ENCODE measurements around the gene ITGA1. TPM values are rescaled to one million over a fixed set of nuclear protein-coding genes. Genes with fewer than 3 reads are reported as not detected.
A peak's percentile ranks its signal among the peaks of the same experiment; 100 is the strongest.

ITGA1 gene
- total RNA-seq, 4 donors from 2014 or later, result 9.3 to 88.9 (median 17.6) TPM

DNA sequence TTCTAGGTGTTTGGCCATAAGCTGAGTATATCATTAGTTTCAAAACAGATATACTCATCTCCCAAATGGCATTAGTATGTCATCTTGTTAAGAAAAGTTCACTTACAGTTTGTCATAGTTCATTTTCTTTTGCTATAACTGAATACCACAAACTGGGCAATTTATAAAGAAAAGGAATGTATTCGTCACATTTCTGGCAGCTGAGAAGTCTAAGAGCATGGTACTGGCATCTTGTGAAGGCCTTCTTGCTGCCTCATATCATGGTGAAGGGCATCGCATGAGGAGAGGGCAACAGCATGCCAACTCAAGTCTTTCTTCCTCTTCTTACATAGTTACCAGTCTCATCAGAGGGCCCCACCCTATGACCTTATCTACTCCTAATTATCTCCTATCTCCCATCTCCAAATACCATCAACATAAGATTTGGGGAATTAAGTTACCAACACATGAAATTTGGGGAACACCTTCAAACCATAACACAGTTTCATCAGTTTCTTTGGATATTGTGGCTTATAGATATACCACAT lies 20.4 kb upstream of the ITGA1 start:
- H3K27ac ChIP-seq, result no peak overlapping the region
- no peaks in the 10 kb centered on the region for H3K4me1 ChIP-seq
- DNase-seq, result no peak
- TF ChIP-seq, protein P1, sequence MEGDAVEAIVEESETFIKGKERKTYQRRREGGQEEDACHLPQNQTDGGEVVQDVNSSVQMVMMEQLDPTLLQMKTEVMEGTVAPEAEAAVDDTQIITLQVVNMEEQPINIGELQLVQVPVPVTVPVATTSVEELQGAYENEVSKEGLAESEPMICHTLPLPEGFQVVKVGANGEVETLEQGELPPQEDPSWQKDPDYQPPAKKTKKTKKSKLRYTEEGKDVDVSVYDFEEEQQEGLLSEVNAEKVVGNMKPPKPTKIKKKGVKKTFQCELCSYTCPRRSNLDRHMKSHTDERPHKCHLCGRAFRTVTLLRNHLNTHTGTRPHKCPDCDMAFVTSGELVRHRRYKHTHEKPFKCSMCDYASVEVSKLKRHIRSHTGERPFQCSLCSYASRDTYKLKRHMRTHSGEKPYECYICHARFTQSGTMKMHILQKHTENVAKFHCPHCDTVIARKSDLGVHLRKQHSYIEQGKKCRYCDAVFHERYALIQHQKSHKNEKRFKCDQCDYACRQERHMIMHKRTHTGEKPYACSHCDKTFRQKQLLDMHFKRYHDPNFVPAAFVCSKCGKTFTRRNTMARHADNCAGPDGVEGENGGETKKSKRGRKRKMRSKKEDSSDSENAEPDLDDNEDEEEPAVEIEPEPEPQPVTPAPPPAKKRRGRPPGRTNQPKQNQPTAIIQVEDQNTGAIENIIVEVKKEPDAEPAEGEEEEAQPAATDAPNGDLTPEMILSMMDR (IDR thresholded peaks at IDR 0.05), result no peak
- TF ChIP-seq POLR2A (IDR thresholded peaks at IDR 0.05), result no peak
- no peaks in the 10 kb centered on the region for H3K27me3 ChIP-seq
- H3K9me3 ChIP-seq, result no peaks in the 10 kb centered on the region
- H3K4me3 ChIP-seq, result no peak overlapping the region
- intact Hi-C loops (cut with DNase I), result no loop called here
- 75 to 76% methylated on average over 2 of the region's 2 CpGs for WGBS, 2 donors
- no peaks in the 10 kb centered on the region for H3K36me3 ChIP-seq

DNA sequence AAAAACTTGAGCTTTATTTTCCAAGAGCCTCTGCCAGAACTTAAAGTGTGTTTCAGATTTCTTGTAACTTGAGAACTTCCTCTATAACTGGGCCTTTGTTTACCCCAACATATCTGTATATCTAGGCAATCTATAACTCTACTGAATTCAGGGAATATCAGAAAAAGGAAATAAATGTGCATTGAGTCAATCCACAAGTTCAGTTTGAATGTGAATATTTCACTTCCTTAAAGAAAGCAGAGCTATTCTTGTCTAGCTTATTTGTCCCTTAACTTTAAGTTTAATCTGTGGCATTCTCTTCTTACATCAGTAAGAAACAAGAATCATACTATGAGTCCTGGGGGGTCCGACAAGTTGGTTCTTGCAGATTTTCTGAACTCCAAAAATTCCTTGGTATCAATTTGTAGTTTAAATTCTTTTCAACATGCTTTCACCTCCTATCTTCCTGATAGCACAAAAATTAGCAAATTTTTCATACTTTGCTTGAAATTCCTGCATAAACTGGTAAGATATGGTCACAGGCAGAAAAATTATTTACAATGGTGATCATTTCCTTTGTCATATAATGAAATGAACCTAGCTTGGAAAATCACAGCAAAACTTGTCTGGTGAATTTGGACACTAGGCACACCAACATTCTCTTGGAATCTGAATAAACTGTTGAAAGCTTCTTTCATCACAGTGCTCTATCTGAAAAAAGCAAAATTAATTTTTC lies 19.8 kb upstream of the ITGA1 start:
- H3K4me3 ChIP-seq, result no peak overlapping the region
- H3K27me3 ChIP-seq, result no peaks in the 10 kb centered on the region
- no peaks in the 10 kb centered on the region for H3K9me3 ChIP-seq
- TF ChIP-seq, protein P1 (IDR thresholded peaks at IDR 0.05), result no peak
- TF ChIP-seq POLR2A (IDR thresholded peaks at IDR 0.05), result no peak
- intact Hi-C loops (cut with DNase I), result no loop called here
- H3K36me3 ChIP-seq, result no peaks in the 10 kb centered on the region
- H3K27ac ChIP-seq, result no peak overlapping the region
- no peaks in the 10 kb centered on the region for H3K4me1 ChIP-seq
- no peak for DNase-seq
- WGBS, 2 donors, result 68 to 85% methylated on average over 1 of the region's 1 CpG

DNA sequence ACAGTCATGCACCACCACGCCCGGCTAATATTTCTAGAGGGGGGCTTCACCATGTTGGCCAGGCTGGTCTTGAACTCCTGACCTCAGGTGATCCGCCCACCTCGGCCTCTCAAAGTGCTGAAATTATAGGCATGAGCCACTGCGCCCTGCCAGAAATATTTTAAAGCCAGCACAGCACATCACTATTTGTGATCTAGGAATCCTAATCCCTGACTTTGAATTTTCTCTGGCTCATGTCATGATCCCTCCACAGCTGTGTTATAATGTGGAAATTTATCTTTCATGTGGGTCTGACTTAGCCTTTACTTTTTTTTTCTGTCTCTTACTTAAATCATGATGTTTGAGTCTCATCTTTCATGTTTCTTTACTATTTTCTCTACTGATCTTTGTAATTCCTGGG lies 18.7 kb upstream of the ITGA1 start:
- Histone ChIP-seq H3K4me1 (no peaks in the 10 kb centered on the region), H3K27me3 (no peaks in the 10 kb centered on the region), H3K36me3 (no peaks in the 10 kb centered on the region), H3K4me3 (no peak overlapping the region), H3K27ac (no peak overlapping the region), H3K9me3 (no peaks in the 10 kb centered on the region)
- no peak for DNase-seq
- TF ChIP-seq, protein P1 (IDR thresholded peaks at IDR 0.05), result no peak
- 77 to 80% methylated on average over 5 of the region's 5 CpGs for WGBS, 2 donors
- intact Hi-C loops (cut with DNase I), result no loop called here

DNA sequence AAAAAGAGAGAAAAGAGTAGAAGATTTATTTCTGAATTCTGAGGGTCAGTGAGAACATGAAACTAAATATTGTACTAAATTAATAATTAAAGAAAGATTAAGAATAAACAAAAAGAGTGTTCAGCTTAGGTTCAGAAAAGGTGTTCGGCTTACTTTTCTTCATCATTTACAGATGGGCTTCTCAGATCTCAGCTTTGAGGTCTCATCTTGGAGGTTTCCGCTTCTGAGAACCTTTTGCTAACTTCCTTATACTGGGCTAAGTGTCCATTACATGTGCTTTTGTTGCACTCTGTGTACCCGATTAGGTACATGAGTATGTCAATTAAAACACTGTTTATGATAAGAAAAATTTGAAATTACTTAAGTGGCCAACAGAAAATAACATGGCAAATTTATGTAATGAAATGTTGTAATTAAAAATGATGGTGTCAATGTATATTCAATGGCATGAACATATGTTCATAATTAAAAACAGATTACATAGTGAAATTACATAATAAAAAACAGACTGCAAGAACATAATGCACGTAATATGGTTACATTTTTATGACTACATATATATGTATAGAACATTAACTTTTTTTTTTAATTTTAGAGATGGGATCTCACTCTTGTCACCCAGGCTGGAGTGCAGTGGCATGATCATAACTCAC lies 17.3 kb upstream of the ITGA1 start:
- intact Hi-C loops (cut with DNase I), result no loop called here
- Histone ChIP-seq H3K4me3 (no peak overlapping the region), H3K27ac (no peak overlapping the region), H3K4me1 (no peaks in the 10 kb centered on the region), H3K36me3 (no peaks in the 10 kb centered on the region), H3K9me3 (no peaks in the 10 kb centered on the region), H3K27me3 (no peaks in the 10 kb centered on the region)
- TF ChIP-seq, protein P1 (IDR thresholded peaks at IDR 0.05), result no peak
- TF ChIP-seq POLR2A (IDR thresholded peaks at IDR 0.05), result no peak
- DNase-seq, result no peak
- WGBS, 2 donors, result 91 to 94% methylated on average over 4 of the region's 4 CpGs

DNA sequence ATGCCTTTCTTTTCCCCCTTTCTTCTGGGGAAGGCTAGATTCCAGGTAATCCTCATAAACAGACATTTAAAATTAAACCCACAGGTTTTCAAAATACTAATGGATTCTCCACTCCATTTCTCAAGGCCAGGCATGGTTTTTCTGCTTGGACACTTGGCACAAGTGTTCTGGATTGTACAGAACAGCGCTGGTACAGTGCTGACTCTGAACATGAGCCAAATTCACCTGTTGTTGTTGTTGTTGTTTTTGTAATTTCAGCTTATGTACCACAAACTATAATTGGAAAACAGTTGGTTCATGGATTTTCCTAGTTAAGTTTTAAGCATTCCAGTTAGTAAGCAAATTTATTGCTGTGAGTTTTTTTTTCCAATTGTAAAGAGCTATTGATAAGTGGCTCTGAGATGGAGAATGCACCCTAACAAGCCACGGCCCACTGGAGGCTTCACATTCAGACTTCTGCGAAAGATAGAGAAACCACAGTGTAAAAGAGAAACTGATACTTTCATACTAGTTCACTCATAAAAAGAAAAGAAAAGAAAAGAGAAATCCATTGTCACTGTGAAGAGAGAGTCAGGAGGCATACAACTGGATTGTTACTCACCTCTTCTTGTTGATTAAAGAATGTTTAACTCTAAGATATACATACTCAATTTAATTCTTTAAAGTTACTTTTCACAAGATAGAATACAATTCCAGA lies 16.2 kb upstream of the ITGA1 start:
- H3K4me1 ChIP-seq, result no peaks in the 10 kb centered on the region
- H3K36me3 ChIP-seq, result no peaks in the 10 kb centered on the region
- WGBS, 2 donors, result 52 to 74% methylated on average over 3 of the region's 3 CpGs
- H3K4me3 ChIP-seq, result no peak overlapping the region
- TF ChIP-seq, protein P1 (IDR thresholded peaks at IDR 0.05), result no peak
- TF ChIP-seq POLR2A (IDR thresholded peaks at IDR 0.05), result no peak
- H3K27ac ChIP-seq, result peak overlapping the region in 1 of 4 donors; percentile 37
- no peak for DNase-seq
- intact Hi-C loops (cut with DNase I), result no loop called here
- no peaks in the 10 kb centered on the region for H3K9me3 ChIP-seq
- no peaks in the 10 kb centered on the region for H3K27me3 ChIP-seq
